ENCODE data around the gene INHBB.

INHBB gene

GRCh38 chr2:120399889-120400240 is 53.9 kb downstream of the INHBB start:
- DNase-seq: no peak

- no peak for DNase-seq
Measured at GRCh38 chr2:120400551-120400950, 54.6 kb downstream of the INHBB start.
